ENCODE measurements around the gene JAK1. TPM values are rescaled to one million over a fixed set of nuclear protein-coding genes. Genes with fewer than 3 reads are reported as not detected.

JAK1 gene
- total and polyA plus RNA-seq, 3 donors from 2014 or later, result 100 to 142 (median 117) TPM

GRCh38 chr1:64980745-64981600, 14.6 kb upstream of the JAK1 start:
- H3K27me3 ChIP-seq, result no peaks in the 10 kb centered on the region
- no peak for DNase-seq

GRCh38 chr1:64979358-64979757, 13.0 kb upstream of the JAK1 start:
- DNase-seq, result no peak
- no peaks in the 10 kb centered on the region for H3K4me1 ChIP-seq
- intact Hi-C loops (cut with DNase I; ENCODE audit: low total_unique reads), result no loop called here
- no peaks in the 10 kb centered on the region for H3K27me3 ChIP-seq
- H3K36me3 ChIP-seq (ENCODE audit: low read depth, missing control alignments), result no peaks in the 10 kb centered on the region
- no peaks in the 10 kb centered on the region for H3K9me3 ChIP-seq
- H3K4me3 ChIP-seq, result no peak overlapping the region
- TF ChIP-seq CTCF (IDR thresholded peaks at IDR 0.05) (no peak), POLR2A (IDR thresholded peaks at IDR 0.05) (no peak)
- no peak overlapping the region for H3K27ac ChIP-seq

More at GRCh38 chr1:64980745-64981600, 14.6 kb upstream of the JAK1 start:
- 90 to 91% methylated on average over 8 of the region's 8 CpGs for WGBS, 2 donors
- intact Hi-C loops (cut with DNase I; ENCODE audit: low total_unique reads), result no loop called here
- no peaks in the 10 kb centered on the region for H3K9me3 ChIP-seq
- no peaks in the 10 kb centered on the region for H3K4me1 ChIP-seq
- no peak overlapping the region for H3K4me3 ChIP-seq
- no peaks in the 10 kb centered on the region for H3K36me3 ChIP-seq (ENCODE audit: low read depth, missing control alignments)
- no peak overlapping the region for H3K27ac ChIP-seq
- TF ChIP-seq POLR2A (IDR thresholded peaks at IDR 0.05) (no peak), CTCF (IDR thresholded peaks at IDR 0.05) (no peak)

DNA sequence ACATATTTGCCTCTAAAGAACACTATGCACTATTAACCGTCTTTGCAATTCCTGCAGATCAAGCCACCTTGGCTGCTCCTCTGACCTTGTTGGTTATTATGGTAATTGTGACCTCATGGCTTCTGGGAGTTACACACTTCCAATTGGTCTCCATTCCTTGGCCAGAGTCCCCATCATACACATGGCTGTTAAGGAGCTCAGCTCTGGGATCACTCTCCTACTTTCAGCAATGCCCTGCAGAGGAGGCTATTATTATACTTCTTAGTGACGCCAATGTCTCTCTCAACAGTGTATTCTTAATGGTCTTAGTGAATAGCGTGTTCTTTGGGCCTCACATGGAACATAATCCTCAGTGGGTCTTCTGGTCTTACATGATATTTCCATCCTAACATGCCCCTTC, 10.0 kb upstream of the JAK1 start:
- intact Hi-C loops (cut with DNase I; ENCODE audit: low total_unique reads), result no loop called here
- Histone ChIP-seq H3K4me3 (no peak overlapping the region), H3K4me1 (no peaks in the 10 kb centered on the region), H3K9me3 (no peaks in the 10 kb centered on the region), H3K36me3 (ENCODE audit: low read depth, missing control alignments) (no peaks in the 10 kb centered on the region), H3K27me3 (no peaks in the 10 kb centered on the region), H3K27ac (no peak overlapping the region)
- DNase-seq, result no peak
- 79 to 98% methylated on average over 3 of the region's 3 CpGs for WGBS, 2 donors
- TF ChIP-seq CTCF (IDR thresholded peaks at IDR 0.05) (no peak), POLR2A (IDR thresholded peaks at IDR 0.05) (no peak)

DNA sequence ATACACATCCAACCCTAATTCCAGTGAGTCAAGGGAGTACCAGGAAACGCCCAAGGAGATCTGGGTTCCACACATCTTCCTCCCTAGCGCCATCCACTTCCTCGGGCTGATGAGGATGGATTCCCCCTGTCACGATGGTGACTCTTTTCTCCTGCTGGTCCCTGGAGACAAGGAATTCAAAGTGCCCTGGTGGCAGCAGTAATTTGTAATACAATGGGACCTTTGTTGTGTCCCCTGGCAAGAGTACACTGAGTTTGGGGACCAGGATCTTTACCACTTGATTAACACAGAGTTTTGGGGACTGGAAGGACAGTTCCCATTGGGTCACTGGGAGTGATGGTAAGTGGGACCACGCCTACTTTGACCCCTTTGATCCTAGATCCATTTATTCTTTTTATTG, 9.4 kb upstream of the JAK1 start:
- H3K9me3 ChIP-seq, result no peaks in the 10 kb centered on the region
- intact Hi-C loops (cut with DNase I; ENCODE audit: low total_unique reads), result no loop called here
- no peaks in the 10 kb centered on the region for H3K36me3 ChIP-seq (ENCODE audit: low read depth, missing control alignments)
- no peak overlapping the region for H3K4me3 ChIP-seq
- H3K27ac ChIP-seq, result no peak overlapping the region
- TF ChIP-seq POLR2A (IDR thresholded peaks at IDR 0.05), result no peak
- no peaks in the 10 kb centered on the region for H3K4me1 ChIP-seq
- 74 to 84% methylated on average over 5 of the region's 5 CpGs for WGBS, 2 donors
- no peak for DNase-seq
- no peaks in the 10 kb centered on the region for H3K27me3 ChIP-seq

GRCh38 chr1:64975127-64975526, 8.8 kb upstream of the JAK1 start:
- 93 to 100% methylated on average over 1 of the region's 1 CpG for WGBS, 2 donors
- no peaks in the 10 kb centered on the region for H3K36me3 ChIP-seq (ENCODE audit: low read depth, missing control alignments)
- no peak for TF ChIP-seq POLR2A (IDR thresholded peaks at IDR 0.05)
- TF ChIP-seq CTCF (IDR thresholded peaks at IDR 0.05), result no peak
- no peak overlapping the region for H3K27ac ChIP-seq
- intact Hi-C loops (cut with DNase I; ENCODE audit: low total_unique reads), result no loop called here
- H3K27me3 ChIP-seq, result no peaks in the 10 kb centered on the region
- no peak overlapping the region for H3K4me3 ChIP-seq
- no peak for DNase-seq
- H3K4me1 ChIP-seq, result no peaks in the 10 kb centered on the region
- no peaks in the 10 kb centered on the region for H3K9me3 ChIP-seq
